H9 (cell line): ENCODE measurements around the gene SPEG. TPM values are rescaled to one million over a fixed set of nuclear protein-coding genes. Genes with fewer than 3 reads are reported as not detected.

Experiments
- DNase-seq: peaks from one replicate; pipeline ENCODE4 v3.0.0-alpha.2; 2017
- H2AFZ ChIP-seq: one replicate; pipeline ENCODE4 v1.6.1; 2013; ENCODE audit warnings: mild to moderate bottlenecking, low read length, control low read depth, moderate library complexity
- H2AK5ac ChIP-seq: 2 replicates; pipeline ENCODE4 v1.6.1; 2013; ENCODE audit warnings: low read length, control low read depth, mixed read lengths; ENCODE audit not compliant: insufficient read length
- H2BK120ac ChIP-seq: one replicate; pipeline ENCODE4 v1.6.1; 2013; ENCODE audit warnings: low read depth, mild to moderate bottlenecking, low read length, control low read depth, inconsistent platforms; ENCODE audit not compliant: poor library complexity, severe bottlenecking
- H2BK12ac ChIP-seq: 2 replicates; pipeline ENCODE4 v1.6.1; 2013; ENCODE audit warnings: low read length, control low read depth, mixed read lengths, low read depth; ENCODE audit not compliant: insufficient read length
- H2BK15ac ChIP-seq: 2 replicates; pipeline ENCODE4 v1.6.1; 2013; ENCODE audit warnings: low read depth, low read length, control low read depth
- H2BK20ac ChIP-seq: one replicate; pipeline ENCODE4 v1.6.1; 2013; ENCODE audit warnings: low read depth, mild to moderate bottlenecking, low read length, control low read depth, inconsistent platforms; ENCODE audit not compliant: poor library complexity, severe bottlenecking
- H2BK5ac ChIP-seq: 2 replicates; pipeline ENCODE4 v1.6.1; 2013; ENCODE audit warnings: low read length, control low read depth, mixed read lengths; ENCODE audit not compliant: insufficient read length
- H3K14ac ChIP-seq: 2 replicates; pipeline ENCODE4 v1.6.1; 2013; ENCODE audit warnings: low read length, control low read depth; ENCODE audit not compliant: insufficient read depth
- H3K18ac ChIP-seq: 2 replicates; pipeline ENCODE4 v1.6.1; 2013; ENCODE audit warnings: low read depth, mild to moderate bottlenecking, mixed read lengths, low read length, control low read depth; ENCODE audit not compliant: insufficient read length
- H3K23ac ChIP-seq: 2 replicates; pipeline ENCODE4 v1.6.1; 2013; ENCODE audit warnings: low read length, control low read depth, mixed read lengths, low read depth; ENCODE audit not compliant: insufficient read length
- H3K23me2 ChIP-seq: 2 replicates; pipeline ENCODE4 v1.6.1; 2013; ENCODE audit warnings: low read depth, mild to moderate bottlenecking, mixed read lengths, low read length, control low read depth; ENCODE audit not compliant: insufficient read length, poor library complexity, severe bottlenecking
- H3K27ac ChIP-seq: 2 replicates; pipeline ENCODE4 v1.5.1; 2013; ENCODE audit warnings: low read length, control low read depth, mixed read lengths, low read depth; ENCODE audit not compliant: insufficient read length
- H3K27me3 ChIP-seq: 2 replicates; pipeline ENCODE4 v1.6.1; 2013; ENCODE audit warnings: low read length, control low read depth, inconsistent platforms; ENCODE audit not compliant: insufficient read depth
- H3K4ac ChIP-seq: 2 replicates; pipeline ENCODE4 v1.6.1; 2013; ENCODE audit warnings: low read depth, mild to moderate bottlenecking, control low read depth, inconsistent platforms, low read length, moderate library complexity
- H3K4me1 ChIP-seq: 2 replicates; pipeline ENCODE4 v1.6.1; 2013; ENCODE audit warnings: low read length, control low read depth, inconsistent platforms; ENCODE audit not compliant: insufficient read depth
- H3K4me2 ChIP-seq: 2 replicates; pipeline ENCODE4 v1.6.1; 2013; ENCODE audit warnings: low read length, control low read depth, mixed read lengths; ENCODE audit not compliant: insufficient read length, insufficient read depth
- H3K56ac ChIP-seq: 2 replicates; pipeline ENCODE4 v1.6.1; 2013; ENCODE audit warnings: low read depth, mild to moderate bottlenecking, mixed read lengths, low read length, control low read depth; ENCODE audit not compliant: insufficient read length
- H3K79me1 ChIP-seq: 2 replicates; pipeline ENCODE4 v1.6.1; 2013; ENCODE audit warnings: low read depth, mild to moderate bottlenecking, moderate library complexity, low read length, control low read depth, inconsistent platforms; ENCODE audit not compliant: insufficient read depth, poor library complexity, severe bottlenecking
- H3K79me2 ChIP-seq: 2 replicates; pipeline ENCODE4 v1.6.1; 2013; ENCODE audit warnings: low read length, control low read depth, inconsistent platforms; ENCODE audit not compliant: insufficient read depth
- H3K9ac ChIP-seq: 2 replicates; pipeline ENCODE4 v1.6.1; 2013; ENCODE audit warnings: low read length, control low read depth, mixed read lengths; ENCODE audit not compliant: insufficient read length; ENCODE audit errors: extremely low read depth
- H3K9me3 ChIP-seq: one replicate; pipeline ENCODE4 v1.6.1; 2013; ENCODE audit warnings: low read depth, low read length, inconsistent platforms; ENCODE audit not compliant: control insufficient read depth
- H3T11ph ChIP-seq: one replicate; pipeline ENCODE4 v1.6.1; 2013; ENCODE audit warnings: mild to moderate bottlenecking, low read length, control low read depth, inconsistent platforms
- H4K20me1 ChIP-seq: one replicate; pipeline ENCODE4 v1.6.1; 2013; ENCODE audit not compliant: control insufficient read depth, insufficient read length, insufficient read depth
- H4K5ac ChIP-seq: 2 replicates; pipeline ENCODE4 v1.6.1; 2013; ENCODE audit warnings: low read depth, mild to moderate bottlenecking, mixed read lengths, low read length, control low read depth; ENCODE audit not compliant: insufficient read length
- H4K8ac ChIP-seq: replicated peaks from 2 replicates; pipeline ENCODE4 v1.6.1; 2013; ENCODE audit warnings: low read length, control low read depth, mixed read lengths, low read depth; ENCODE audit not compliant: insufficient read length
- H4K91ac ChIP-seq: 2 replicates; pipeline ENCODE4 v1.6.1; 2013; ENCODE audit warnings: low read depth, mild to moderate bottlenecking, moderate library complexity, mixed read lengths, low read length, control low read depth; ENCODE audit not compliant: insufficient read length
- H3K27ac Mint-ChIP-seq, 3 experiments: 2 replicates in 2 of 3; 3 replicates in 1 of 3; pipeline ENCODE4 v1.8.0; 2020 to 2021; ENCODE audit warnings: mixed read lengths in 3 of 3, mild to moderate bottlenecking in 1 of 3, moderate library complexity in 1 of 3
- H3K27me3 Mint-ChIP-seq: 2 replicates; pipeline ENCODE4 v1.8.0; 2021; ENCODE audit warnings: low read depth, mild to moderate bottlenecking, moderate library complexity, mixed read lengths
- H3K36me3 Mint-ChIP-seq, 3 experiments: 2 replicates in 2 of 3; 3 replicates in 1 of 3; pipeline ENCODE4 v1.8.0; 2020 to 2021; ENCODE audit warnings: low read depth in 3 of 3, mixed read lengths in 3 of 3; ENCODE audit not compliant: insufficient read depth in 1 of 3
- H3K4me1 Mint-ChIP-seq, 2 experiments: 2 replicates each; pipeline ENCODE4 v1.8.0; 2020; ENCODE audit warnings: mixed read lengths in 2 of 2
- H3K4me3 Mint-ChIP-seq, 2 experiments: 2 replicates in 1 of 2; 3 replicates in 1 of 2; pipeline ENCODE4 v1.8.0; 2020 to 2021; ENCODE audit warnings: mild to moderate bottlenecking in 2 of 2, mixed read lengths in 2 of 2, moderate library complexity in 1 of 2
- H3K9me3 Mint-ChIP-seq, 2 experiments: 2 replicates in 1 of 2; 3 replicates in 1 of 2; pipeline ENCODE4 v1.8.0; 2020; ENCODE audit warnings: mild to moderate bottlenecking in 2 of 2, mixed read lengths in 2 of 2, moderate library complexity in 1 of 2
- WGBS: extraction: QIAGEN DNeasy Blood & Tissue Kit; methylation state at CpG from one replicate; pipeline ENCODE4 v1.1.7; 2013; ENCODE audit warnings: missing lambda C conversion rate, low lambda C conversion rate, mixed read lengths; ENCODE audit not compliant: insufficient read length; ENCODE audit errors: extremely low coverage; 5-methylcytosine and 5-hydroxymethylcytosine counted together
- total RNA-seq: library from RNA; stranded (reverse); gene quantifications from 2 replicates; pipeline ENCODE4 v1.2.1, GENCODE V29; 2021
- TF ChIP-seq, protein P1 (sequence below): fragments of 200-600 bp; sonication (generic); conservative IDR thresholded peaks from 3 replicates; pipeline ENCODE4 v1.8.0; 2021; ENCODE audit warnings: antibody characterized with exemption, mild to moderate bottlenecking

The SPEG gene
- total RNA-seq, 1 experiment from 2014 or later: 23.7 TPM

- no peak overlapping the region for H2BK15ac ChIP-seq
- H3K4me3 Mint-ChIP-seq: peak overlapping the region; percentile 81 to 96
- H3T11ph ChIP-seq: no peak overlapping the region
- no peak overlapping the region for H2BK5ac ChIP-seq
- no peak overlapping the region for H3K56ac ChIP-seq
- no peak overlapping the region for H3K23ac ChIP-seq
- no peak overlapping the region for H2AFZ ChIP-seq
- no peak overlapping the region for H3K9ac ChIP-seq
- H3K9me3 ChIP-seq: no peaks in the 10 kb centered on the region
- no peak for DNase-seq
- H2AK5ac ChIP-seq: no peak overlapping the region
- peak overlapping the region in 1 of 3 experiments; percentile 78; a peak in 1 of 7 replicates for H3K27ac Mint-ChIP-seq
- no peak overlapping the region for H4K8ac ChIP-seq
- no peaks in the 10 kb centered on the region for H3K79me1 ChIP-seq
- no peak overlapping the region for H3K4ac ChIP-seq
- no CpG with 5 or more reads among the region's 1 CpG for WGBS
- peak overlapping the region; percentile 85 for H3K4me2 ChIP-seq
- no peak overlapping the region for H4K91ac ChIP-seq
- peaks cover 15% of the 10 kb centered on the region; the same call in 1 of the 2 replicates for H3K27me3 ChIP-seq
- H3K4me1 Mint-ChIP-seq: peaks cover 36 to 52% of the 10 kb centered on the region in 2 experiments
- peaks cover 35% of the 10 kb centered on the region for H3K27me3 Mint-ChIP-seq
- no peak overlapping the region for H3K18ac ChIP-seq
- H2BK12ac ChIP-seq: no peak overlapping the region
- peaks cover 24% of the 10 kb centered on the region for H3K23me2 ChIP-seq
- H3K27ac ChIP-seq: no peak overlapping the region
- no peaks in the 10 kb centered on the region; a peak in 1 of 5 replicates for H3K9me3 Mint-ChIP-seq
- H4K20me1 ChIP-seq: peaks cover 5% of the 10 kb centered on the region
- TF ChIP-seq, protein P1, sequence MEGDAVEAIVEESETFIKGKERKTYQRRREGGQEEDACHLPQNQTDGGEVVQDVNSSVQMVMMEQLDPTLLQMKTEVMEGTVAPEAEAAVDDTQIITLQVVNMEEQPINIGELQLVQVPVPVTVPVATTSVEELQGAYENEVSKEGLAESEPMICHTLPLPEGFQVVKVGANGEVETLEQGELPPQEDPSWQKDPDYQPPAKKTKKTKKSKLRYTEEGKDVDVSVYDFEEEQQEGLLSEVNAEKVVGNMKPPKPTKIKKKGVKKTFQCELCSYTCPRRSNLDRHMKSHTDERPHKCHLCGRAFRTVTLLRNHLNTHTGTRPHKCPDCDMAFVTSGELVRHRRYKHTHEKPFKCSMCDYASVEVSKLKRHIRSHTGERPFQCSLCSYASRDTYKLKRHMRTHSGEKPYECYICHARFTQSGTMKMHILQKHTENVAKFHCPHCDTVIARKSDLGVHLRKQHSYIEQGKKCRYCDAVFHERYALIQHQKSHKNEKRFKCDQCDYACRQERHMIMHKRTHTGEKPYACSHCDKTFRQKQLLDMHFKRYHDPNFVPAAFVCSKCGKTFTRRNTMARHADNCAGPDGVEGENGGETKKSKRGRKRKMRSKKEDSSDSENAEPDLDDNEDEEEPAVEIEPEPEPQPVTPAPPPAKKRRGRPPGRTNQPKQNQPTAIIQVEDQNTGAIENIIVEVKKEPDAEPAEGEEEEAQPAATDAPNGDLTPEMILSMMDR: no peak
- H3K14ac ChIP-seq: no peak overlapping the region
- peaks cover 12% of the 10 kb centered on the region; the same call in 1 of the 2 replicates for H3K4me1 ChIP-seq
- no peaks in the 10 kb centered on the region for H3K79me2 ChIP-seq
- no peak overlapping the region for H2BK120ac ChIP-seq
- no peak overlapping the region for H2BK20ac ChIP-seq
- no peak overlapping the region for H4K5ac ChIP-seq
- H3K36me3 Mint-ChIP-seq: peaks cover 9 to 12% (median 9%) of the 10 kb centered on the region in 3 experiments
These were observed 64.9 kb downstream of the SPEG start for GRCh38 chr2:219499555-219499954.
